ENCODE measurements around the gene PLA2G4F. TPM values are rescaled to one million over a fixed set of nuclear protein-coding genes. Genes with fewer than 3 reads are reported as not detected.

Gene PLA2G4F
- total RNA-seq, 4 donors from 2014 or later, result 0.16 to 0.67 TPM; not detected in 2

GRCh38 chr15:42131006-42131405, 25.4 kb downstream of the PLA2G4F start:
- Histone ChIP-seq H3K4me3 (no peak overlapping the region), H3K4me1 (no peaks in the 10 kb centered on the region), H3K27ac (no peak overlapping the region), H3K9me3 (no peaks in the 10 kb centered on the region), H3K27me3 (peaks cover 36% of the 10 kb centered on the region), H3K36me3 (no peaks in the 10 kb centered on the region)
- WGBS, 2 donors (ENCODE audit: low coverage in 1 of 2), result 100% methylated on average over 1 of the region's 1 CpG
- no peak for ATAC-seq
- TF ChIP-seq EP300 (IDR thresholded peaks at IDR 0.05) (no peak), POLR2A (IDR thresholded peaks at IDR 0.05) (no peak), CTCF (IDR thresholded peaks at IDR 0.05) (no peak), POLR2AphosphoS5 (IDR thresholded peaks at IDR 0.05) (no peak)

GRCh38 chr15:42130246-42130986, 26.0 kb downstream of the PLA2G4F start:
- TF ChIP-seq EP300 (IDR thresholded peaks at IDR 0.05) (no peak), POLR2A (IDR thresholded peaks at IDR 0.05) (no peak), CTCF (IDR thresholded peaks at IDR 0.05) (no peak), POLR2AphosphoS5 (IDR thresholded peaks at IDR 0.05) (no peak)
- ATAC-seq, result no peak
- no peak overlapping the region for H3K27ac ChIP-seq
- no peaks in the 10 kb centered on the region for H3K4me1 ChIP-seq
- peaks cover 36% of the 10 kb centered on the region for H3K27me3 ChIP-seq
- no peaks in the 10 kb centered on the region for H3K9me3 ChIP-seq
- WGBS, 2 donors (ENCODE audit: low coverage in 1 of 2), result 26 to 40% methylated on average over 1 to 2 of the region's 8 CpGs
- H3K4me3 ChIP-seq, result no peak overlapping the region
- H3K36me3 ChIP-seq, result no peaks in the 10 kb centered on the region

GRCh38 chr15:42129364-42129763, 27.1 kb downstream of the PLA2G4F start:
- Histone ChIP-seq H3K36me3 (no peaks in the 10 kb centered on the region), H3K27ac (no peak overlapping the region), H3K4me3 (no peak overlapping the region), H3K9me3 (no peaks in the 10 kb centered on the region), H3K4me1 (no peaks in the 10 kb centered on the region), H3K27me3 (peaks cover 36% of the 10 kb centered on the region)
- no peak for TF ChIP-seq POLR2AphosphoS5 (IDR thresholded peaks at IDR 0.05)
- no peak for TF ChIP-seq EP300 (IDR thresholded peaks at IDR 0.05)
- TF ChIP-seq POLR2A (IDR thresholded peaks at IDR 0.05), result no peak
- no peak for TF ChIP-seq CTCF (IDR thresholded peaks at IDR 0.05)
- 63 to 70% methylated on average over 2 of the region's 2 CpGs for WGBS, 2 donors (ENCODE audit: low coverage in 1 of 2)
- no peak for ATAC-seq

- ATAC-seq, result no peak
- Histone ChIP-seq H3K4me1 (no peaks in the 10 kb centered on the region), H3K9me3 (no peaks in the 10 kb centered on the region), H3K36me3 (no peaks in the 10 kb centered on the region), H3K27me3 (peaks cover 36% of the 10 kb centered on the region), H3K27ac (no peak overlapping the region), H3K4me3 (no peak overlapping the region)
- no peak for TF ChIP-seq POLR2A (IDR thresholded peaks at IDR 0.05)
- TF ChIP-seq EP300 (IDR thresholded peaks at IDR 0.05), result no peak
- no peak for TF ChIP-seq POLR2AphosphoS5 (IDR thresholded peaks at IDR 0.05)
- TF ChIP-seq CTCF (IDR thresholded peaks at IDR 0.05), result no peak
- 40 to 80% methylated on average over 2 to 5 of the region's 6 CpGs for WGBS, 2 donors (ENCODE audit: low coverage in 1 of 2)
Observed at GRCh38 chr15:42128476-42128875, 28.0 kb downstream of the PLA2G4F start.

- Histone ChIP-seq H3K4me1 (no peaks in the 10 kb centered on the region), H3K27ac (no peak overlapping the region), H3K27me3 (peaks cover 29% of the 10 kb centered on the region), H3K4me3 (no peak overlapping the region), H3K36me3 (no peaks in the 10 kb centered on the region), H3K9me3 (no peaks in the 10 kb centered on the region)
- WGBS, 2 donors (ENCODE audit: low coverage in 1 of 2), result no CpG with 5 or more reads among the region's 3 CpGs
- no peak for TF ChIP-seq CTCF (IDR thresholded peaks at IDR 0.05)
- no peak for TF ChIP-seq POLR2AphosphoS5 (IDR thresholded peaks at IDR 0.05)
- no peak for TF ChIP-seq EP300 (IDR thresholded peaks at IDR 0.05)
- no peak for TF ChIP-seq POLR2A (IDR thresholded peaks at IDR 0.05)
- ATAC-seq, result no peak
Observed at GRCh38 chr15:42123546-42123945, 32.9 kb downstream of the PLA2G4F start.

Data from gastroesophageal sphincter (tissue), 4 donors.